HUES64 (cell line): Measurements from ENCODE around the gene SYNPR.

Experiments used
- H3K27ac ChIP-seq: 2 replicates; pipeline ENCODE4 v1.7.0; 2013; ENCODE audit warnings: low read depth, low read length, inconsistent platforms
- H3K27me3 ChIP-seq: 2 replicates; pipeline ENCODE4 v1.6.1; 2013; ENCODE audit warnings: mild to moderate bottlenecking, low read length; ENCODE audit not compliant: insufficient read depth
- H3K36me3 ChIP-seq: 2 replicates; pipeline ENCODE4 v1.6.1; 2013; ENCODE audit warnings: mild to moderate bottlenecking, low read length; ENCODE audit not compliant: insufficient read depth
- H3K4me1 ChIP-seq: 2 replicates; pipeline ENCODE4 v1.6.1; 2013; ENCODE audit warnings: mild to moderate bottlenecking, low read length, moderate library complexity; ENCODE audit not compliant: insufficient read depth
- H3K4me3 ChIP-seq: 2 replicates; pipeline ENCODE4 v1.5.1; 2013; ENCODE audit warnings: mild to moderate bottlenecking, low read length, moderate library complexity
- H3K9ac ChIP-seq: 2 replicates; pipeline ENCODE4 v1.6.1; 2013; ENCODE audit warnings: mild to moderate bottlenecking, low read depth, low read length
- H3K9me3 ChIP-seq: 2 replicates; pipeline ENCODE4 v1.6.1; 2013; ENCODE audit warnings: low read depth, low read length; ENCODE audit not compliant: insufficient read depth
- WGBS: fragments of 150-250, 120-280 bp; methylation state at CpG from one replicate; pipeline ENCODE4 v1.1.7; 2013; ENCODE audit warnings: missing lambda C conversion rate; 5-methylcytosine and 5-hydroxymethylcytosine counted together

The SYNPR gene

GRCh38 chr3:63437858-63438257 is 159.8 kb downstream of the SYNPR start:
- 94% methylated on average over 1 of the region's 2 CpGs for WGBS
- H3K9me3 ChIP-seq, result no peaks in the 10 kb centered on the region

GRCh38 chr3:63438826-63439371 is 160.8 kb downstream of the SYNPR start:
- Histone ChIP-seq H3K4me3 (no peak overlapping the region), H3K27me3 (no peaks in the 10 kb centered on the region), H3K4me1 (peaks cover 44% of the 10 kb centered on the region), H3K9me3 (no peaks in the 10 kb centered on the region), H3K9ac (no peak overlapping the region), H3K36me3 (no peaks in the 10 kb centered on the region), H3K27ac (no peak overlapping the region)

More at GRCh38 chr3:63437858-63438257, 159.8 kb downstream of the SYNPR start:
- Histone ChIP-seq H3K9ac (no peak overlapping the region), H3K36me3 (no peaks in the 10 kb centered on the region), H3K27ac (no peak overlapping the region), H3K4me1 (peaks cover 36% of the 10 kb centered on the region), H3K27me3 (no peaks in the 10 kb centered on the region), H3K4me3 (no peak overlapping the region)

GRCh38 chr3:63441262-63441661 is 163.2 kb downstream of the SYNPR start:
- Histone ChIP-seq H3K27me3 (no peaks in the 10 kb centered on the region), H3K9me3 (no peaks in the 10 kb centered on the region), H3K36me3 (no peaks in the 10 kb centered on the region), H3K9ac (no peak overlapping the region), H3K27ac (no peak overlapping the region), H3K4me1 (peaks cover 67% of the 10 kb centered on the region), H3K4me3 (no peak overlapping the region)
- 71% methylated on average over 2 of the region's 2 CpGs for WGBS

GRCh38 chr3:63442918-63443317 is 164.8 kb downstream of the SYNPR start:
- Histone ChIP-seq H3K9me3 (no peaks in the 10 kb centered on the region), H3K27me3 (no peaks in the 10 kb centered on the region), H3K36me3 (no peaks in the 10 kb centered on the region), H3K9ac (no peak overlapping the region), H3K4me1 (peaks cover 69% of the 10 kb centered on the region), H3K4me3 (no peak overlapping the region), H3K27ac (no peak overlapping the region)
- 52% methylated on average over 3 of the region's 3 CpGs for WGBS

- Histone ChIP-seq H3K4me3 (no peak overlapping the region), H3K27ac (no peak overlapping the region), H3K36me3 (no peaks in the 10 kb centered on the region), H3K4me1 (peaks cover 19% of the 10 kb centered on the region), H3K9me3 (no peaks in the 10 kb centered on the region), H3K9ac (no peak overlapping the region), H3K27me3 (no peaks in the 10 kb centered on the region)
- 84% methylated on average over 3 of the region's 3 CpGs for WGBS
Observed at GRCh38 chr3:63450023-63450422, 171.9 kb downstream of the SYNPR start.

- Histone ChIP-seq H3K36me3 (no peaks in the 10 kb centered on the region), H3K4me1 (peaks cover 12% of the 10 kb centered on the region; the same call in 1 of the 2 replicates)
- 96% methylated on average over 5 of the region's 5 CpGs for WGBS
Observed at GRCh38 chr3:63450634-63451363, 172.7 kb downstream of the SYNPR start.

GRCh38 chr3:63456901-63457300 is 178.8 kb downstream of the SYNPR start:
- Histone ChIP-seq H3K36me3 (no peaks in the 10 kb centered on the region), H3K4me1 (no peaks in the 10 kb centered on the region), H3K27ac (no peak overlapping the region), H3K27me3 (no peaks in the 10 kb centered on the region), H3K9me3 (peaks cover 6% of the 10 kb centered on the region; the same call in 1 of the 2 replicates), H3K4me3 (no peak overlapping the region), H3K9ac (no peak overlapping the region)
- 82% methylated on average over 6 of the region's 6 CpGs for WGBS

More at GRCh38 chr3:63450634-63451363, 172.7 kb downstream of the SYNPR start:
- Histone ChIP-seq H3K27ac (no peak overlapping the region), H3K9ac (no peak overlapping the region), H3K27me3 (no peaks in the 10 kb centered on the region), H3K9me3 (no peaks in the 10 kb centered on the region), H3K4me3 (no peak overlapping the region)

GRCh38 chr3:63458405-63458804 is 180.3 kb downstream of the SYNPR start:
- no peaks in the 10 kb centered on the region for H3K36me3 ChIP-seq
- no peak overlapping the region for H3K4me3 ChIP-seq
- peaks cover 6% of the 10 kb centered on the region; the same call in 1 of the 2 replicates for H3K9me3 ChIP-seq
- no peaks in the 10 kb centered on the region for H3K27me3 ChIP-seq
- H3K9ac ChIP-seq, result no peak overlapping the region
- H3K27ac ChIP-seq, result no peak overlapping the region
- no peaks in the 10 kb centered on the region for H3K4me1 ChIP-seq

- no peak overlapping the region for H3K27ac ChIP-seq
- no peaks in the 10 kb centered on the region for H3K27me3 ChIP-seq
- H3K9me3 ChIP-seq, result peaks cover 8% of the 10 kb centered on the region; the same call in 1 of the 2 replicates
- no peak overlapping the region for H3K9ac ChIP-seq
- H3K36me3 ChIP-seq, result no peaks in the 10 kb centered on the region
- no peak overlapping the region for H3K4me3 ChIP-seq
- H3K4me1 ChIP-seq, result 0 out of 2 replicates have a peak, but pooled peaks cover 7% of the 10 kb centered on the region
Observed at GRCh38 chr3:63462732-63463131, 184.6 kb downstream of the SYNPR start.

- H3K4me3 ChIP-seq, result no peak overlapping the region
- no peak overlapping the region for H3K9ac ChIP-seq
- no peaks in the 10 kb centered on the region for H3K27me3 ChIP-seq
- H3K4me1 ChIP-seq, result 0 out of 2 replicates have a peak, but pooled peaks cover 7% of the 10 kb centered on the region
- H3K9me3 ChIP-seq, result 0 out of 2 replicates have a peak, but pooled peaks cover 2% of the 10 kb centered on the region
- no CpG with 5 or more reads among the region's 3 CpGs for WGBS
- no peak overlapping the region for H3K27ac ChIP-seq
- H3K36me3 ChIP-seq, result no peaks in the 10 kb centered on the region
Observed at GRCh38 chr3:63467392-63467791, 189.3 kb downstream of the SYNPR start.

GRCh38 chr3:63470745-63471144 is 192.6 kb downstream of the SYNPR start:
- H3K36me3 ChIP-seq, result no peaks in the 10 kb centered on the region
- H3K27me3 ChIP-seq, result no peaks in the 10 kb centered on the region
- no peak overlapping the region for H3K27ac ChIP-seq
- no peaks in the 10 kb centered on the region for H3K4me1 ChIP-seq
- WGBS, result 94% methylated on average over 1 of the region's 1 CpG
- 0 out of 2 replicates have a peak, but pooled peaks cover 2% of the 10 kb centered on the region for H3K9me3 ChIP-seq
- no peak overlapping the region for H3K4me3 ChIP-seq
- no peak overlapping the region for H3K9ac ChIP-seq
